B cell (primary cell): ENCODE data around the gene KIRREL3. TPM values are rescaled to one million over a fixed set of nuclear protein-coding genes. Genes with fewer than 3 reads are reported as not detected.

ENCODE experiments used
- ATAC-seq: fragments of 200-7000 bp; cut with Tn5 transposase; one replicate; pipeline ENCODE4 v1.10.0; 2021; ENCODE audit warnings: low read depth, mild to moderate bottlenecking, moderate number of reproducible peaks, moderate library complexity
- CTCF ChIA-PET: fragments of 350-600 bp; sonication (Branson Sonifier 250); formaldehyde crosslinking; loops from one replicate; lab custom pipeline; 2021; ENCODE audit warnings: antibody characterized with exemption, inconsistent platforms; lab: Charles Lee
- POLR2A ChIA-PET: fragments of 350-600 bp; sonication (Branson Sonifier 250); formaldehyde crosslinking; loops from one replicate; lab custom pipeline; 2021; ENCODE audit warnings: antibody characterized with exemption; lab: Charles Lee
- DNase-seq: peaks from one replicate; pipeline ENCODE4 v3.0.0; 2013
- H2AFZ ChIP-seq: 2 replicates; pipeline ENCODE4 v1.6.1; 2012; ENCODE audit warnings: mild to moderate bottlenecking, low read depth, low read length; ENCODE audit not compliant: insufficient read depth, poor library complexity, severe bottlenecking
- H3K27ac ChIP-seq, 2 donors: 1 replicate in 1 of 2; 2 replicates in 1 of 2; pipeline ENCODE4 v1.5.1; 2012 to 2013; ENCODE audit warnings: low read length in 2 of 2, mild to moderate bottlenecking in 2 of 2, moderate library complexity in 1 of 2
- H3K27me3 ChIP-seq, 4 experiments: fragments of 200-600 bp in 1 of 4; sonication (generic) in 1 of 4; replicated peaks in 1 of 4; 1 replicate in 2 of 4; 2 replicates in 2 of 4; pipeline versions ENCODE4 v1.6.1 to v1.7.0; 2013 to 2016; ENCODE audit warnings: low read length in 3 of 4, mild to moderate bottlenecking in 2 of 4, mixed read lengths in 1 of 4, moderate library complexity in 1 of 4; ENCODE audit not compliant: insufficient read depth in 4 of 4, control insufficient read depth in 3 of 4; ENCODE audit errors: control extremely low read depth in 1 of 4
- H3K36me3 ChIP-seq, 2 experiments: replicated peaks in 1 of 2; 1 replicate in 1 of 2; 2 replicates in 1 of 2; pipeline versions ENCODE4 v1.6.1 to v1.7.1; 2013; ENCODE audit warnings: low read length in 1 of 2; ENCODE audit not compliant: insufficient read depth in 2 of 2, control insufficient read depth in 1 of 2; ENCODE audit errors: control extremely low read depth in 1 of 2, extremely low read depth in 1 of 2
- H3K4me1 ChIP-seq, 2 donors: fragments of 200-600 bp in 1 of 2; sonication (generic) in 1 of 2; 1 replicate in 1 of 2; 2 replicates in 1 of 2; pipeline versions ENCODE4 v1.5.1 to v1.6.1; 2013 to 2017; ENCODE audit warnings: low read length in 2 of 2; ENCODE audit not compliant: control insufficient read depth in 2 of 2, insufficient read depth in 2 of 2
- H3K4me2 ChIP-seq: replicated peaks from 2 replicates; pipeline ENCODE3; 2012; ENCODE audit warnings: mild to moderate bottlenecking, low read depth, low read length; ENCODE audit not compliant: poor library complexity, severe bottlenecking
- H3K4me3 ChIP-seq, 5 experiments: fragments of 200-600 bp in 1 of 5; sonication (generic) in 1 of 5; 1 replicate in 3 of 5; 2 replicates in 2 of 5; pipeline versions ENCODE4 v1.5.1 to v1.7.0; 2011 to 2016; ENCODE audit warnings: low read length in 4 of 5, mild to moderate bottlenecking in 4 of 5, low read depth in 2 of 5, control low read depth in 1 of 5, moderate library complexity in 1 of 5; ENCODE audit not compliant: insufficient read depth in 1 of 5; ENCODE audit errors: control extremely low read depth in 1 of 5, extremely low read depth in 1 of 5
- H3K79me2 ChIP-seq: fragments of 200-600 bp; sonication (generic); one replicate; pipeline ENCODE4 v1.6.0; 2016; ENCODE audit warnings: low read length; ENCODE audit not compliant: control insufficient read depth, insufficient read depth
- H3K9ac ChIP-seq: fragments of 200-600 bp; sonication (generic); 2 replicates; pipeline ENCODE4 v1.6.1; 2017; ENCODE audit warnings: mild to moderate bottlenecking, low read length, moderate library complexity
- H3K9me3 ChIP-seq, 3 donors: one replicate each; pipeline versions ENCODE4 v1.6.1 to v1.7.1; 2013; ENCODE audit warnings: low read length in 2 of 3; ENCODE audit not compliant: control insufficient read depth in 2 of 3, insufficient read depth in 1 of 3; ENCODE audit errors: control extremely low read depth in 1 of 3
- H4K20me1 ChIP-seq: 2 replicates; pipeline ENCODE4 v1.6.0; 2012; ENCODE audit warnings: mild to moderate bottlenecking, low read length; ENCODE audit not compliant: insufficient read depth, control insufficient read depth, poor library complexity, severe bottlenecking
- H3K27ac Mint-ChIP-seq: one replicate; pipeline ENCODE4 v1.8.0; 2021; ENCODE audit warnings: mixed read lengths
- H3K27me3 Mint-ChIP-seq: one replicate; pipeline ENCODE4 v1.8.0; 2021; ENCODE audit warnings: mixed read lengths
- H3K4me1 Mint-ChIP-seq: one replicate; pipeline ENCODE4 v1.8.0; 2021; ENCODE audit warnings: mixed read lengths
- H3K4me3 Mint-ChIP-seq: one replicate; pipeline ENCODE4 v1.8.0; 2021; ENCODE audit warnings: mixed read lengths
- H3K9me3 Mint-ChIP-seq: one replicate; pipeline ENCODE4 v1.8.0; 2022; ENCODE audit warnings: mixed read lengths; ENCODE audit not compliant: insufficient read depth
- EZH2 ChIP-seq: IDR thresholded peaks from 2 replicates; pipeline ENCODE4 v1.6.1; 2012; ENCODE audit warnings: borderline replicate concordance, low read depth, mild to moderate bottlenecking, moderate library complexity, low read length; ENCODE audit not compliant: insufficient read depth, poor library complexity, severe bottlenecking
- WGBS: methylation state at CpG from one replicate; pipeline ENCODE4 v1.1.5; 2013; ENCODE audit warnings: missing lambda C conversion rate; ENCODE audit not compliant: insufficient coverage; 5-methylcytosine and 5-hydroxymethylcytosine counted together
- intact Hi-C: fragments of 100-400 bp; cut with micrococcal nuclease; formaldehyde crosslinking; loops from one replicate; pipeline ENCODE4 v1.10.0; 2022
- polyA plus RNA-seq: library from polyadenylated mRNA; depleted of rRNA; stranded (reverse); fragments of >200 nt; gene quantifications from 2 replicates; pipeline ENCODE4 v1.2.3, GENCODE V29; 2012
- total RNA-seq, 2 donors: library from RNA; stranded (reverse); fragments of 120-200 nt in 1 of 2; gene quantifications; 1 replicate in 1 of 2; 2 replicates in 1 of 2; pipeline versions ENCODE4 v1.2.3 to v1.2.4, GENCODE V29; 2013 to 2022
- TF ChIP-seq, protein P1 (sequence below): fragments of 200-600 bp; IDR thresholded peaks from one replicate; pipeline ENCODE4 v1.8.0; 2022; ENCODE audit warnings: antibody characterized with exemption, mild to moderate bottlenecking

The KIRREL3 gene
- total and polyA plus RNA-seq, 2 donors (not counting 1 experiment from before 2014, with no cell fraction given): not detected

DNA sequence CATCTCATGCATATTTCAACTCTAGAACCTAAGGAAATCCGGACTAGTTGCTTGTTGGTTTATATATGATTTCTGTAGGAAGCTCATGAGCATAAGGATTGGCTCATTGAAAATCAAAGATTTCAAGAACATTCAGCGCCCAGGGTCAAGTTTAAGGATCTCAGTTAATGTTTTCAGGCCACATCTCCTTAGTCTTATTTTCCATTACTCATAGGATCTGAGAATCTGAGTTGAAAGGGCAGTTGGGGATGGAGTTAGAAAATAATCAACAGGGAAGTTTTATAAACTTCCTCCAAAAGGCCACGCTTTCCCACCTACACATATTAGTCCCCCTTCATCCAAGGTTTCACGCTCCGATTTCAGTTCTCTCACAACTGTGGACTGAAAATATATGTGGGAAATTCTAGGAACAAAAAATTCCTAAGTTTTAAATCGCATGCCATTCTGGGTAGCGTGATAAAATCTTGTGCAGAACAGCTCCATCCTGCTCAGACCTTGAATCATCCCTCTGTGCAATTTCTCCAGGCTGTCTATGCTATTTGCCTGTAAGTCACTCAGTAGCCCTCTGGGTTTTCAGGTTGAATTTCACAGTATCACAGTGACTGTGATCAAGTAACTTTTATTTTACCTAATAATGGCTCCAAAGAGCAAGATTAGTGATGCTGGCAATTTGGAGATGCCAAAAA lies 160.2 kb downstream of the KIRREL3 start:
- no peak for TF ChIP-seq EZH2
- TF ChIP-seq, protein P1, sequence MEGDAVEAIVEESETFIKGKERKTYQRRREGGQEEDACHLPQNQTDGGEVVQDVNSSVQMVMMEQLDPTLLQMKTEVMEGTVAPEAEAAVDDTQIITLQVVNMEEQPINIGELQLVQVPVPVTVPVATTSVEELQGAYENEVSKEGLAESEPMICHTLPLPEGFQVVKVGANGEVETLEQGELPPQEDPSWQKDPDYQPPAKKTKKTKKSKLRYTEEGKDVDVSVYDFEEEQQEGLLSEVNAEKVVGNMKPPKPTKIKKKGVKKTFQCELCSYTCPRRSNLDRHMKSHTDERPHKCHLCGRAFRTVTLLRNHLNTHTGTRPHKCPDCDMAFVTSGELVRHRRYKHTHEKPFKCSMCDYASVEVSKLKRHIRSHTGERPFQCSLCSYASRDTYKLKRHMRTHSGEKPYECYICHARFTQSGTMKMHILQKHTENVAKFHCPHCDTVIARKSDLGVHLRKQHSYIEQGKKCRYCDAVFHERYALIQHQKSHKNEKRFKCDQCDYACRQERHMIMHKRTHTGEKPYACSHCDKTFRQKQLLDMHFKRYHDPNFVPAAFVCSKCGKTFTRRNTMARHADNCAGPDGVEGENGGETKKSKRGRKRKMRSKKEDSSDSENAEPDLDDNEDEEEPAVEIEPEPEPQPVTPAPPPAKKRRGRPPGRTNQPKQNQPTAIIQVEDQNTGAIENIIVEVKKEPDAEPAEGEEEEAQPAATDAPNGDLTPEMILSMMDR: no peak
- WGBS: 91% methylated on average over 2 of the region's 7 CpGs
- ChIA-PET POLR2A (no interaction called here), CTCF (no interaction called here)
- Histone ChIP-seq H3K4me2 (no peak overlapping the region), H3K27ac (no peak overlapping the region), H4K20me1 (no peaks in the 10 kb centered on the region), H3K9ac (no peak overlapping the region), H3K4me3 (no peak overlapping the region), H3K79me2 (no peaks in the 10 kb centered on the region), H3K9me3 (no peaks in the 10 kb centered on the region), H2AFZ (no peak overlapping the region), H3K27me3 (no peaks in the 10 kb centered on the region), H3K36me3 (no peaks in the 10 kb centered on the region), H3K4me1 (no peaks in the 10 kb centered on the region)
- ATAC-seq (no peak), DNase-seq (no peak)
- Mint-ChIP-seq H3K27ac (no peak overlapping the region), H3K27me3 (no peaks in the 10 kb centered on the region), H3K9me3 (no peaks in the 10 kb centered on the region), H3K4me1 (no peaks in the 10 kb centered on the region), H3K4me3 (no peak overlapping the region)
- intact Hi-C loops: no loop called here

DNA sequence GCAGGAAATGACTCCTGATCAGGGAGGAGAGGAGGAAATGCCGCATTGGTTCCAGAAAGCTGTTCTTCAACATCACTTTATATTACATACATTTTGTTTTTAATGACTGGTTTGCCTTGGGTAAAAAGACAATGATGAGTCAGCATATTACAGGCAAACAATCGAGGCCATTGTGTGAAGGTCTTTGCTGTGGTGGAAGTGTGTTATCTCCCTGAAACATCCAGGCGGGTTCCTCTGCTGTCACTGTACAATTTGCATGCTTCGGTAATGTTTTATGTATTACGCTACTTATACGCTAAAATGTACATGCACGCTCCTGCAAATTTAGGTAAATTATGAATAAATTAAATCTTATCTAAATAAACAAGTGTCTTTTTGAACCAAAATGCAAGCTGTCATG lies 161.1 kb downstream of the KIRREL3 start:
- DNase-seq: no peak
- H4K20me1 ChIP-seq: no peaks in the 10 kb centered on the region
- H3K9ac ChIP-seq: no peak overlapping the region
- no peak overlapping the region for H3K27ac ChIP-seq
- H3K4me3 Mint-ChIP-seq: no peak overlapping the region
- intact Hi-C loops: no loop called here
- H3K36me3 ChIP-seq: no peaks in the 10 kb centered on the region
- H2AFZ ChIP-seq: no peak overlapping the region
- CTCF ChIA-PET: no interaction called here
- no peak for ATAC-seq
- no peaks in the 10 kb centered on the region for H3K4me1 ChIP-seq
- H3K9me3 ChIP-seq: no peaks in the 10 kb centered on the region
- no peaks in the 10 kb centered on the region for H3K27me3 Mint-ChIP-seq
- 30% methylated on average over 2 of the region's 7 CpGs for WGBS
- H3K4me2 ChIP-seq: no peak overlapping the region
- H3K27ac Mint-ChIP-seq: no peak overlapping the region
- no peaks in the 10 kb centered on the region for H3K4me1 Mint-ChIP-seq
- POLR2A ChIA-PET: no interaction called here
- H3K9me3 Mint-ChIP-seq: no peaks in the 10 kb centered on the region
- H3K4me3 ChIP-seq: no peak overlapping the region
- TF ChIP-seq EZH2: no peak
- TF ChIP-seq, protein P1: no peak
- no peaks in the 10 kb centered on the region for H3K27me3 ChIP-seq
- no peaks in the 10 kb centered on the region for H3K79me2 ChIP-seq
